GM12865 (cell line): Measurements from ENCODE around the gene RBM33.

Experiments used
- DNase-seq: peaks from one replicate; pipeline ENCODE4 v3.0.0; 2010; ENCODE audit warnings: low read depth
- H3K4me3 ChIP-seq: 2 replicates; pipeline ENCODE4 v1.5.1; 2011; ENCODE audit warnings: mild to moderate bottlenecking, low read depth, low read length, control low read depth
- TF ChIP-seq, protein P1 (sequence below): IDR thresholded peaks from 2 replicates; pipeline ENCODE4 v1.5.1; 2011; ENCODE audit warnings: low read length, control low read depth, low read depth, inconsistent platforms; ENCODE audit not compliant: insufficient read depth; ENCODE audit errors: missing control alignments

The RBM33 gene

GRCh38 chr7:155805826-155806095 is 161.3 kb downstream of the RBM33 start:
- H3K4me3 ChIP-seq, result no peak overlapping the region
- TF ChIP-seq, protein P1, sequence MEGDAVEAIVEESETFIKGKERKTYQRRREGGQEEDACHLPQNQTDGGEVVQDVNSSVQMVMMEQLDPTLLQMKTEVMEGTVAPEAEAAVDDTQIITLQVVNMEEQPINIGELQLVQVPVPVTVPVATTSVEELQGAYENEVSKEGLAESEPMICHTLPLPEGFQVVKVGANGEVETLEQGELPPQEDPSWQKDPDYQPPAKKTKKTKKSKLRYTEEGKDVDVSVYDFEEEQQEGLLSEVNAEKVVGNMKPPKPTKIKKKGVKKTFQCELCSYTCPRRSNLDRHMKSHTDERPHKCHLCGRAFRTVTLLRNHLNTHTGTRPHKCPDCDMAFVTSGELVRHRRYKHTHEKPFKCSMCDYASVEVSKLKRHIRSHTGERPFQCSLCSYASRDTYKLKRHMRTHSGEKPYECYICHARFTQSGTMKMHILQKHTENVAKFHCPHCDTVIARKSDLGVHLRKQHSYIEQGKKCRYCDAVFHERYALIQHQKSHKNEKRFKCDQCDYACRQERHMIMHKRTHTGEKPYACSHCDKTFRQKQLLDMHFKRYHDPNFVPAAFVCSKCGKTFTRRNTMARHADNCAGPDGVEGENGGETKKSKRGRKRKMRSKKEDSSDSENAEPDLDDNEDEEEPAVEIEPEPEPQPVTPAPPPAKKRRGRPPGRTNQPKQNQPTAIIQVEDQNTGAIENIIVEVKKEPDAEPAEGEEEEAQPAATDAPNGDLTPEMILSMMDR, result no peak
- no peak for DNase-seq

DNA sequence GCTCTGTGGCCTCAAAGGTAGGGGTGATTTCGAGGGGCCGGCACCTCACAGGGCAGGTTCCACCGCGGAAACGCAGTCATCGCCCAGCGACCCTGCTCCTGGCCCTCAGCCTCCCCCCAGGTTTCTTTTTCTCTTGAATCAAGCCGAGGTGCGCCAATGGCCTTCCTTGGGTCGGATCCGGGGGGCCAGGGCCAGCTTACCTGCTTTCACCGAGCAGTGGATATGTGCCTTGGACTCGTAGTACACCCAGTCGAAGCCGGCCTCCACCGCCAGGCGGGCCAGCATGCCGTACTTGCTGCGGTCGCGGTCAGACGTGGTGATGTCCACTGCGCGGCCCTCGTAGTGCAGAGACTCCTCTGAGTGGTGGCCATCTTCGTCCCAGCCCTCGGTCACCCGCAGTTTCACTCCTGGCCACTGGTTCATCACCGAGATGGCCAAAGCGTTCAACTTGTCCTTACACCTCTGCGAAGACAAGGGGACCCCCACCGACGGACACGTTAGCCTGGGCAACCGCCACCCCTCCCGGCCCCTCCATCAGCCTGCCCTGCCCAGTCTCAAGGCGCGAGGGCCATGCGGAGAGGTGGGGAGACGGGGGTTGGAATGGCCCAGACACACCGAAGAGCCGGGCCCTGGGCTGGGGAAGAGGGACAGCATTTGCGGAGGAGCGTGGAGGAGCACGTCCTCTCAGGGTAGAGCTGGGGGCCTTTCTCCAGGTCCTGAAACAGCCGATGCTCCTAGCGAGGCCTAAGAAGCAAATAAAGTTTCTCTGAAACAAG is 161.8 kb downstream of the RBM33 start:
- DNase-seq, result no peak
- TF ChIP-seq, protein P1, result no peak
- H3K4me3 ChIP-seq, result no peak overlapping the region

- DNase-seq, result no peak
- TF ChIP-seq, protein P1, result no peak
- no peak overlapping the region for H3K4me3 ChIP-seq
These were observed 162.7 kb downstream of the RBM33 start for GRCh38 chr7:155807065-155807671.

GRCh38 chr7:155807789-155808548 is 163.5 kb downstream of the RBM33 start:
- no peak for DNase-seq
- no peak overlapping the region for H3K4me3 ChIP-seq
- TF ChIP-seq, protein P1, result no peak

GRCh38 chr7:155808549-155809331 is 164.3 kb downstream of the RBM33 start:
- TF ChIP-seq, protein P1, result no peak
- DNase-seq, result no peak

DNA sequence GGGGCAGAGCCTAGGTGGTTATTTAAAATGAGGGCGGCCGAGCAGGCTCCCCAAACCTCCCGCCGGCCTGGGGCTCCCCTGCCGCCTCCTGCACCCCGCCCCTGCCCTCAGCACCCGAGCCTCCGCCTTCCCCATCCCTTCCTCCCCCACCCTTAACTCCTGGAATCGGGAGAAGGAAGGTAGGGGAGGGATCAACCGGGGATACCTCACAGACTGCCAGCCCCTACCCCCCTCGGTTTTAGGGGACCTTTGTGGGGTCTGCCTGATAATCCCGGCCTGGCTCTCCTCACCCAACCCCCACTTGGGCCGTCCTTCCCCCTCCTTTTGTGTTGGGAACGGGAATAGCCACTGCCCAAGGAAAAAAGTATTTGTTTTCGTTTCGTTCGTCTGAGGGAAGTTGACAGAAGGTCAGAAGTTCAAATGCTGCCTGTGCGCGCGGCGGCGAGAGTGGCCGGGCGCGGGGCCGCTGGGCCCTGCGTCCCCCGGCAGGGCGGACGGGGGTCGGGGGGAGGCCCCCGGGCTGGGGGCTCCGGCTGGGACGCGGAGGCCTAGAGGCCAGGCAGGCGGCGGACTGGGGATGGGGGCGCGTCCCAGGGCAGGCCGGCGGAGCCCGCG is 165.0 kb downstream of the RBM33 start:
- TF ChIP-seq, protein P1, result no peak
- no peak for DNase-seq
- H3K4me3 ChIP-seq, result no peak overlapping the region

More at GRCh38 chr7:155808549-155809331, 164.3 kb downstream of the RBM33 start:
- H3K4me3 ChIP-seq, result no peak overlapping the region
